C4-2B (cell line): ENCODE measurements around the gene TPM4.

ENCODE experiments used
- CTCF ChIP-seq: fragments of 450-650 bp; conservative IDR thresholded peaks from 2 replicates; pipeline ENCODE4 v1.5.1; 2017; ENCODE audit warnings: mild to moderate bottlenecking
- ZFX ChIP-seq: fragments of 450-650 bp; IDR thresholded peaks from 2 replicates; pipeline ENCODE4 v1.6.1; 2017

GRCh38 chr19:16146112-16146511 is 69.8 kb downstream of the TPM4 start:
- TF ChIP-seq ZFX (no peak), CTCF (no peak)
